Measurements from ENCODE around the gene RHOV. TPM values are rescaled to one million over a fixed set of nuclear protein-coding genes. Genes with fewer than 3 reads are reported as not detected.

RHOV gene
- total and polyA plus RNA-seq, 2 of the 4 experiments (the other 2 are of a cell fraction) = 0.10 TPM; not detected in 1

- Histone ChIP-seq H3K9me3 (ENCODE audit: control insufficient read depth, insufficient read depth, low read length) (no peaks in the 10 kb centered on the region), H4K20me1 (ENCODE audit: insufficient read depth, low read length) (no peaks in the 10 kb centered on the region; the same call in 1 of the 2 replicates), H2BK15ac (ENCODE audit: low read depth, low read length) (no peak overlapping the region), H3K27ac (ENCODE audit: insufficient read depth, low read length) (no peak overlapping the region), H3K9me1 (ENCODE audit: insufficient read depth, low read length) (peaks cover 5% of the 10 kb centered on the region), H3K4me3 (ENCODE audit: insufficient read depth, low read depth, low read length) (no peak overlapping the region), H3K4ac (ENCODE audit: low read depth, low read length) (no peak overlapping the region), H3K27me3 (ENCODE audit: control insufficient read depth, insufficient read depth, low read length) (peaks cover 6% of the 10 kb centered on the region; the same call in 1 of the 2 replicates), H2BK5ac (ENCODE audit: low read depth, low read length, poor library complexity, severe bottlenecking) (no peak overlapping the region), H3K23ac (ENCODE audit: low read depth, low read length) (no peak overlapping the region), H3K36me3 (ENCODE audit: control insufficient read depth, insufficient read depth, low read length) (no peaks in the 10 kb centered on the region), H2AFZ (replicated peaks; ENCODE audit: low read length, poor library complexity) (no peak overlapping the region), H2AK9ac (replicated peaks; ENCODE audit: low read depth, low read length, poor library complexity) (no peak overlapping the region), H3K4me1 (ENCODE audit: control insufficient read depth, insufficient read depth, low read length) (peaks cover 11% of the 10 kb centered on the region), H3K79me1 (ENCODE audit: low read depth in 1 of 2, low read length in 2 of 2) (no peaks in the 10 kb centered on the region), H2AK5ac (ENCODE audit: low read depth, low read length) (0 out of 2 replicates have a peak overlapping the region, but pooled peaks have one; percentile 9), H4K8ac (ENCODE audit: low read depth in 2 of 2, low read length in 2 of 2) (0 out of 4 replicates have a peak overlapping the region, but pooled peaks of 1 of the 2 experiments have one; percentile 9), H3K56ac (ENCODE audit: extremely low read depth, insufficient read depth, low read length) (no peak overlapping the region), H3K4me2 (ENCODE audit: low read depth, low read length) (peak overlapping the region; percentile 60), H2BK120ac (ENCODE audit: low read depth, low read length) (no peak overlapping the region), H2BK20ac (ENCODE audit: low read depth, low read length) (no peak overlapping the region), H4K5ac (ENCODE audit: low read depth, low read length) (no peak overlapping the region), H3K9ac (ENCODE audit: low read depth, low read length) (no peak overlapping the region), H3K18ac (ENCODE audit: low read depth, low read length) (no peak overlapping the region), H4K91ac (ENCODE audit: insufficient read depth, low read depth, low read length) (0 out of 2 replicates have a peak overlapping the region, but pooled peaks have one; percentile 7), H3K14ac (replicated peaks; ENCODE audit: low read depth, low read length) (no peak overlapping the region)
- intact Hi-C loops (cut with micrococcal nuclease) = no loop called here
- dilution Hi-C loops (cut with HindIII; ENCODE audit: low sequenced_read_pairs, unreplicated experiment) = no loop called here
- BruUV-seq (replicated peaks) = no TSS peak
- POLR2A ChIA-PET (ENCODE audit: unreplicated experiment) = no interaction called here
- 83% methylated on average over 1 of the region's 5 CpGs; no CpG with 5 or more reads in 1 of the 2 experiments for WGBS, 2 experiments (ENCODE audit: extremely low coverage in 2 of 2, insufficient read length in 1 of 2)
- no peak for TF ChIP-seq FOS (IDR thresholded peaks at IDR 0.05; ENCODE audit: low read depth, low read length)
- no peak for TF ChIP-seq MAZ (IDR thresholded peaks at IDR 0.05; ENCODE audit: borderline replicate concordance, low read depth, low read length)
- no peak for TF ChIP-seq BHLHE40 (IDR thresholded peaks at IDR 0.05; ENCODE audit: low read depth, low read length)
- TF ChIP-seq RCOR1 (IDR thresholded peaks at IDR 0.05; ENCODE audit: insufficient replicate concordance, low read length) = no peak
- TF ChIP-seq CTCF (conservative IDR thresholded peaks at IDR 0.05; ENCODE audit: low read depth, low read length) = no peak
- TF ChIP-seq ELK1 (IDR thresholded peaks at IDR 0.05; ENCODE audit: borderline replicate concordance, low read depth, low read length) = no peak
- TF ChIP-seq MAFK (IDR thresholded peaks at IDR 0.05; ENCODE audit: low read depth, low read length) = no peak
- TF ChIP-seq USF2 (IDR thresholded peaks at IDR 0.05; ENCODE audit: low read depth, low read length) = no peak
- TF ChIP-seq MXI1 (IDR thresholded peaks at IDR 0.05; ENCODE audit: borderline replicate concordance, low read depth, low read length) = no peak
- TF ChIP-seq RAD21 (IDR thresholded peaks at IDR 0.05; ENCODE audit: low read length) = no peak
- TF ChIP-seq SMC3 (IDR thresholded peaks at IDR 0.05; ENCODE audit: low read depth, low read length) = no peak
- TF ChIP-seq CEBPB (IDR thresholded peaks at IDR 0.05; ENCODE audit: low read depth, low read length) = no peak
- no peak for TF ChIP-seq CHD1 (IDR thresholded peaks at IDR 0.05; ENCODE audit: low read depth, low read length)
- no peak for TF ChIP-seq RFX5 (IDR thresholded peaks at IDR 0.05; ENCODE audit: low read depth, low read length)
- DNase-seq (peak; percentile 69), ATAC-seq (ENCODE audit: low read depth) (peak; percentile 89)
- in situ Hi-C loops (cut with MboI; ENCODE audit: low sequenced_read_pairs) = no loop called here
- CTCF ChIA-PET = no interaction called here
Measured at GRCh38 chr15:40825661-40826422, 48.2 kb downstream of the RHOV start.

Data from IMR-90 (cell line).